ENCODE results near the gene EIF5.

Gene EIF5

DNA sequence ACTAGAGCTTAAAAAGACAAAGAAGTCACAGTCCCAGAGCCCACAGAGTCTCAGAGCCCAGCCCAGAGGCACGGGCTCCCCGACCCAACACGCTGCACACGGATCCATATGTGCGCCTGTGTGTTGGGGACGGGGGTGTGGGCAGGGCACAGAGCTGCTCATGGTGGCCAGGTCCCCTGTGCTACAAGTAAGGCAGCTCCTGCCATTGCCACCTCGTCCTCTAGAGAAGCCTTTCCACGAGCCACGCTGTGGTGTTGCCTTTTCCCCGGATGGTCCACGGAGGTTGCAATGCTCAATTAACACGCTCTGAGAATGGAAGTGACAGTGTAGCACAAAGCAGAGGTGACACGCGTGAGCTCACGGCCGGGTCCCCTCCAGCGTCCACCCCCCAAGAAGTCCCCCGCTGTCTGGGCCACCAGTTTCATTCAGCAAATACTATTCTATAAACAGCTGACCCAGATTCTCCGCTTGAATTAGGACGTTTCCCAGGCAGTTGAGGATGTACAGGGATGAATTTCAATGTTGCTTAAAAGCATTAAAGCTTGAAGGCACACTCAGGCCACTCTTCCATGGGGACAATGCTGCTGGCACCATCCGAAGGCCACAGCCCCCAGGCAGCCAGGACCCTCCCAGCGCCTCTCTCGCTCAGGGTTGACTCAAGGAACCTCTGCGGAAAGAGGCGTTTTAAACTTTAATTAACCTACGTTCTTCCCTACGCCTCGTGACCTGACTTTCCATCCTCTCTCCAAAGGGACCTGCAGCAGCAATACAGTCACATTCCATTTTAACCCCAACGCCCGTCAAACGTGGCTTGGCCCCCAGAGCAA is 22.7 kb upstream of the EIF5 start:
- no peaks in the 10 kb centered on the region for H3K4me1 ChIP-seq (ENCODE audit: control insufficient read depth, insufficient read depth, low read length)
- DNase-seq (ENCODE audit: low read depth) = no peak
- no peaks in the 10 kb centered on the region for H3K36me3 ChIP-seq (ENCODE audit: control insufficient read depth, insufficient read depth, low read length, severe bottlenecking)
- H3K27me3 ChIP-seq (replicated peaks; ENCODE audit: control insufficient read depth, insufficient read depth, low read length) = peaks cover 5% of the 10 kb centered on the region
- no peak overlapping the region for H3K9ac ChIP-seq (ENCODE audit: low read length)
- H3K9me3 ChIP-seq (ENCODE audit: control insufficient read depth, low read length) = no peaks in the 10 kb centered on the region
- no peak overlapping the region for H3K4me3 ChIP-seq (ENCODE audit: low read length)

DNA sequence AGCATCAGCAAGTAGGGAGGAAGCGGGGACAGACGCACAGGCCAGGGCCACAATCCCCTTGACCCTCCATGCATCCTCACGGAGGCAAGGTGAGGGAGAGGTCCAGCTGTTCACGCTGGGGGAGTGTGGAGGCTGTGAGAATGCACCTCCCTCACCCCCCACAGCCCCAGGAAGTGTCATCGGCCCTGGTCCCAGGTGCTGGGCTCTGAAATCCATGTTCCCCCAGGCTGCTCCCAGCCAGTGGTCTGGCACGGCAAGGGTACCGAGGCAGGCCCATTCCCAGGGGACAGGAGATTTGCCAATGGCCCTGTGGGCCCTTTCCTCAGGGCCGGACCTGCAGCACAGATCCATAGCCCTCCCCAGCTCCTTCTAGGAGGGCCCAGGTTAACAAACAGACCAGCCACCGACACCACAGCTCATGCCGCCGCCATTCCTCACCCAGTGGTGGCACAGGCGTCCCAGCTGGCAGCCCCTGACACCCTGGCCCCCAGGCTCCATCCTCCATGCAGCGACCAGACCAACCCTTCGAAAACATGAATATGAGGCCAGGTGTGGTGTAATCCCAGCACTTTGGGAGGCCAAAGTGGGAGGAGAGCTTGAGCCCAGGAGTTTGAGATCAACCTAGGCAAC is 21.9 kb upstream of the EIF5 start:
- no peaks in the 10 kb centered on the region for H3K36me3 ChIP-seq (ENCODE audit: control insufficient read depth, insufficient read depth, low read length, severe bottlenecking)
- H3K4me1 ChIP-seq (ENCODE audit: control insufficient read depth, insufficient read depth, low read length) = no peaks in the 10 kb centered on the region
- H3K9me3 ChIP-seq (ENCODE audit: control insufficient read depth, low read length) = no peaks in the 10 kb centered on the region
- H3K27me3 ChIP-seq (replicated peaks; ENCODE audit: control insufficient read depth, insufficient read depth, low read length) = peaks cover 5% of the 10 kb centered on the region
- H3K4me3 ChIP-seq (ENCODE audit: low read length) = no peak overlapping the region
- DNase-seq (ENCODE audit: low read depth) = no peak
- H3K9ac ChIP-seq (ENCODE audit: low read length) = no peak overlapping the region

GRCh38 chr14:103313704-103314103 is 20.3 kb upstream of the EIF5 start:
- DNase-seq (ENCODE audit: low read depth) = no peak
- Histone ChIP-seq H3K4me3 (ENCODE audit: low read length) (no peak overlapping the region), H3K27me3 (replicated peaks; ENCODE audit: control insufficient read depth, insufficient read depth, low read length) (peaks cover 5% of the 10 kb centered on the region)

GRCh38 chr14:103314496-103315277 is 19.4 kb upstream of the EIF5 start:
- DNase-seq (ENCODE audit: low read depth) = no peak
- H3K4me1 ChIP-seq (ENCODE audit: control insufficient read depth, insufficient read depth, low read length) = no peaks in the 10 kb centered on the region
- H3K36me3 ChIP-seq (ENCODE audit: control insufficient read depth, insufficient read depth, low read length, severe bottlenecking) = no peaks in the 10 kb centered on the region
- peaks cover 5% of the 10 kb centered on the region for H3K27me3 ChIP-seq (replicated peaks; ENCODE audit: control insufficient read depth, insufficient read depth, low read length)
- no peaks in the 10 kb centered on the region for H3K9me3 ChIP-seq (ENCODE audit: control insufficient read depth, low read length)
- no peak overlapping the region for H3K9ac ChIP-seq (ENCODE audit: low read length)
- no peak overlapping the region for H3K4me3 ChIP-seq (ENCODE audit: low read length)

More at GRCh38 chr14:103313704-103314103, 20.3 kb upstream of the EIF5 start:
- H3K36me3 ChIP-seq (ENCODE audit: control insufficient read depth, insufficient read depth, low read length, severe bottlenecking) = no peaks in the 10 kb centered on the region
- H3K9ac ChIP-seq (ENCODE audit: low read length) = no peak overlapping the region
- H3K4me1 ChIP-seq (ENCODE audit: control insufficient read depth, insufficient read depth, low read length) = no peaks in the 10 kb centered on the region
- H3K9me3 ChIP-seq (ENCODE audit: control insufficient read depth, low read length) = no peaks in the 10 kb centered on the region

DNA sequence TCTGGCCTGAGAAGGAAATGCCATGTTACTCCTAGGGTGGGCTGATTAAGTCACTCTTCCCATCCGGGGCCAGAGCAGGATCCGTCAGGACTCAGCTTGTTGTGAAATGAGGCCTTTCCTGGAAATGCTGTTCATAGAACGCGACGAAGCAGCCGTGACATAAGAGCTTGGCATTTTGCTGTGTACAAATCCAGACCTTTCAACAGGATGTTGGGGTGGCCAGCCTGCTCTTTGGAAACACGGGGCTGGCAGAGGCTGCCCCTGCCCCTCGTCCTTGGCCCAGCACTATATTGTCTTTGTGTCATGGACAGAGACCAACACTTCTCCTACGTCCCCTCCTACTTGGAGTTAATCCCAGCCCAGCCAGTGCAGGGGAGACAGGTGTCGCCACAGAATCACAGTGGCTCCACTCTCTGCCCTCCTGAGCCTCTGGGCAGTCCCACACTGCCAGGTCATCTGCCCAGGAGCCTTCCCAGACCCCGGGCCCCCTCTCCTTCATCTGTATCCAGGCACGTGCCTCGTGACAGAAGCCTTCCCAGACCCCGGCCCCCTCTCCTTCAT is 18.6 kb upstream of the EIF5 start:
- H3K9ac ChIP-seq (ENCODE audit: low read length) = no peak overlapping the region
- no peaks in the 10 kb centered on the region for H3K36me3 ChIP-seq (ENCODE audit: control insufficient read depth, insufficient read depth, low read length, severe bottlenecking)
- no peak for DNase-seq (ENCODE audit: low read depth)
- no peak overlapping the region for H3K4me3 ChIP-seq (ENCODE audit: low read length)
- peaks cover 5% of the 10 kb centered on the region for H3K27me3 ChIP-seq (replicated peaks; ENCODE audit: control insufficient read depth, insufficient read depth, low read length)
- H3K4me1 ChIP-seq (ENCODE audit: control insufficient read depth, insufficient read depth, low read length) = no peaks in the 10 kb centered on the region
- H3K9me3 ChIP-seq (ENCODE audit: control insufficient read depth, low read length) = no peaks in the 10 kb centered on the region

DNA sequence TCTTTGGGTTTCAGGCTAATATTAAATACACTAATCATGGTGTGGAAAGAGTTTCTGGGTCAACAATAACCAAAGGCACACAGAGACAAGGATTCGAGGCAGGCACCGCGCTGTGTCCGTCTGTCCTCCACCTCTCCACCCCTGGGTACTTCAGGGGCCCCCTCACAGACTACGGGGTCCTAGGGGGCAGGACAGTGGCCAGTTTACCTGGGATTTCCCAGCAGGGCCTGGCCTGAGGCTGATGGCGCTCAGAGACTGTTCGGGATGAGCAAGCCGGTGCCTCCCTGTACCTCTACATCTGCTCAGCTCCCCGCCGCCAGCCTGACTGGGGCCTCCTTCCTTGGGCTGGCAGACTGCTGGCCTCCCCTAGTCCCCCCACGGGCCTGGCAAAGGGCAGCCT is 18.1 kb upstream of the EIF5 start:
- no peak for DNase-seq (ENCODE audit: low read depth)
- no peak overlapping the region for H3K9ac ChIP-seq (ENCODE audit: low read length)
- no peaks in the 10 kb centered on the region for H3K9me3 ChIP-seq (ENCODE audit: control insufficient read depth, low read length)

GRCh38 chr14:103316721-103317121 is 17.3 kb upstream of the EIF5 start:
- H3K4me1 ChIP-seq (ENCODE audit: control insufficient read depth, insufficient read depth, low read length) = no peaks in the 10 kb centered on the region
- DNase-seq (ENCODE audit: low read depth) = no peak
- H3K9ac ChIP-seq (ENCODE audit: low read length) = no peak overlapping the region
- H3K36me3 ChIP-seq (ENCODE audit: control insufficient read depth, insufficient read depth, low read length, severe bottlenecking) = no peaks in the 10 kb centered on the region
- no peaks in the 10 kb centered on the region for H3K27me3 ChIP-seq (replicated peaks; ENCODE audit: control insufficient read depth, insufficient read depth, low read length)
- no peaks in the 10 kb centered on the region for H3K9me3 ChIP-seq (ENCODE audit: control insufficient read depth, low read length)
- no peak overlapping the region for H3K4me3 ChIP-seq (ENCODE audit: low read length)

More for the DNA sequence above, 18.1 kb upstream of the EIF5 start:
- peaks cover 4% of the 10 kb centered on the region for H3K27me3 ChIP-seq (replicated peaks; ENCODE audit: control insufficient read depth, insufficient read depth, low read length)
- H3K4me3 ChIP-seq (ENCODE audit: low read length) = no peak overlapping the region
- no peaks in the 10 kb centered on the region for H3K4me1 ChIP-seq (ENCODE audit: control insufficient read depth, insufficient read depth, low read length)
- H3K36me3 ChIP-seq (ENCODE audit: control insufficient read depth, insufficient read depth, low read length, severe bottlenecking) = no peaks in the 10 kb centered on the region

GRCh38 chr14:103317251-103317650 is 16.8 kb upstream of the EIF5 start:
- Histone ChIP-seq H3K4me1 (ENCODE audit: control insufficient read depth, insufficient read depth, low read length) (no peaks in the 10 kb centered on the region), H3K4me3 (ENCODE audit: low read length) (no peak overlapping the region), H3K9me3 (ENCODE audit: control insufficient read depth, low read length) (no peaks in the 10 kb centered on the region), H3K36me3 (ENCODE audit: control insufficient read depth, insufficient read depth, low read length, severe bottlenecking) (no peaks in the 10 kb centered on the region), H3K27me3 (replicated peaks; ENCODE audit: control insufficient read depth, insufficient read depth, low read length) (no peaks in the 10 kb centered on the region), H3K9ac (ENCODE audit: low read length) (no peak overlapping the region)
- DNase-seq (ENCODE audit: low read depth) = no peak

GRCh38 chr14:103317976-103318580 is 16.0 kb upstream of the EIF5 start:
- H3K9me3 ChIP-seq (ENCODE audit: control insufficient read depth, low read length) = no peaks in the 10 kb centered on the region
- no peak overlapping the region for H3K9ac ChIP-seq (ENCODE audit: low read length)
- no peaks in the 10 kb centered on the region for H3K4me1 ChIP-seq (ENCODE audit: control insufficient read depth, insufficient read depth, low read length)
- DNase-seq (ENCODE audit: low read depth) = no peak
- no peaks in the 10 kb centered on the region for H3K27me3 ChIP-seq (replicated peaks; ENCODE audit: control insufficient read depth, insufficient read depth, low read length)
- no peak overlapping the region for H3K4me3 ChIP-seq (ENCODE audit: low read length)
- no peaks in the 10 kb centered on the region for H3K36me3 ChIP-seq (ENCODE audit: control insufficient read depth, insufficient read depth, low read length, severe bottlenecking)

DNA sequence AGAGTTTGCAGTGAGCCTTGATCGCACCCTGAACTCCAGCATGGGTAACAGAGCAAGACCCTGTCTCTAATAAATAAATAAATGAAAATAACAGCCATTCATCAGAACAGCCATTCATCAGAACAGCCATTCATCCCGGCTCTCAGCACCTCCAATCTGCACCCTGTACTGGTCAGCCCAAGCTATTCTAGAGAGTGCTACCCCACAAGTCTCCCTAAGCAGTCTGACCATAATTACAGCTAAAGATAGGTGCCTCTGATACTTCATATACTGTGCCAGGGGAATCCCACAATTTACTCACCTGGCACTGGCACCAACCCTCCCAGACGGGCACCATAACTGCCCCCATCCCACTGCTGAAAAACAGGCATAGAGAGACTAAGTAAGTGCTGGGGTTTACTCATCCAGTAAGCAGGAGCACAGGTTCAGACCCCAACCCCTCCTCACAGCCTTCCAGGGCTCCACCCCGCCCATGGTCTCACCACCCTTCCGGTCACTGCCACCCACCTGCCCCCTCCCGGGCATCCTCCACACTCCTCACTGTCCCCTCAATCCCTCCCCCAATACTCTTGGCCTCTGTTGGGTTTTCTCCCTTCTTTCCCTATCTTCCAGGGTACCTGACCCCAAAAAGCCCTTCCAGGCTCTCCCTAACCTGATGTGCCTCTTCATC is 15.2 kb upstream of the EIF5 start:
- no peaks in the 10 kb centered on the region for H3K4me1 ChIP-seq (ENCODE audit: control insufficient read depth, insufficient read depth, low read length)
- no peak overlapping the region for H3K4me3 ChIP-seq (ENCODE audit: low read length)
- no peaks in the 10 kb centered on the region for H3K27me3 ChIP-seq (replicated peaks; ENCODE audit: control insufficient read depth, insufficient read depth, low read length)
- no peaks in the 10 kb centered on the region for H3K36me3 ChIP-seq (ENCODE audit: control insufficient read depth, insufficient read depth, low read length, severe bottlenecking)
- no peak for DNase-seq (ENCODE audit: low read depth)
- no peaks in the 10 kb centered on the region for H3K9me3 ChIP-seq (ENCODE audit: control insufficient read depth, low read length)
- H3K9ac ChIP-seq (ENCODE audit: low read length) = no peak overlapping the region
